SK-N-SH (cell line): Measurements from ENCODE around the gene AGRP. TPM values are rescaled to one million over a fixed set of nuclear protein-coding genes. Genes with fewer than 3 reads are reported as not detected.

Source experiments
- CTCF ChIA-PET: fragments of 300-600, 350-600 bp; formaldehyde crosslinking; extraction: SDS; loops from one replicate; lab custom pipeline; 2021; lab: Yijun Ruan, JAX
- POLR2A ChIA-PET: fragments of 350-600 bp; sonication (Branson Sonifier 250); formaldehyde crosslinking; extraction: SDS; loops from one replicate; lab custom pipeline; 2020; ENCODE audit warnings: antibody characterized with exemption, inconsistent platforms; lab: Yijun Ruan, JAX
- DNase-seq: peaks from one replicate; pipeline ENCODE4 v3.0.0; 2012
- H2AFZ ChIP-seq: fragments of 200-600 bp; sonication (generic); 2 replicates; pipeline ENCODE4 v1.8.1; 2016; ENCODE audit warnings: antibody characterized with exemption, mild to moderate bottlenecking, low read depth
- H3F3A ChIP-seq: fragments of 200-600 bp; sonication (generic); replicated peaks from 2 replicates; pipeline ENCODE3; 2016; ENCODE audit warnings: antibody characterized with exemption, mild to moderate bottlenecking; ENCODE audit not compliant: insufficient read depth
- H3K27ac ChIP-seq, 2 experiments: fragments of 200-500 bp in 1 of 2; fragments of 200-600 bp in 1 of 2; sonication (Bioruptor generic) in 1 of 2; sonication (generic), shearing (Covaris generic) in 1 of 2; 2 replicates each; pipeline versions ENCODE4 v1.5.1 to v1.6.1; 2014 to 2016; ENCODE audit warnings: low read depth in 2 of 2, inconsistent platforms in 1 of 2, low read length in 1 of 2, mild to moderate bottlenecking in 1 of 2, mixed read lengths in 1 of 2
- H3K27me3 ChIP-seq: fragments of 200-600 bp; sonication (generic), shearing (Covaris generic); 2 replicates; pipeline ENCODE4 v1.6.1; 2016; ENCODE audit warnings: mixed run types; ENCODE audit not compliant: insufficient read depth
- H3K36me3 ChIP-seq, 2 experiments: fragments of 200-500 bp in 1 of 2; fragments of 200-600 bp in 1 of 2; sonication (Bioruptor generic) in 1 of 2; sonication (generic) in 1 of 2; replicated peaks in 1 of 2; 2 replicates each; pipeline versions ENCODE3 to v1.5.1; 2014 to 2016; ENCODE audit warnings: low read length in 1 of 2, mild to moderate bottlenecking in 1 of 2; ENCODE audit not compliant: insufficient read depth in 2 of 2, control insufficient read depth in 1 of 2
- H3K4me1 ChIP-seq, 2 experiments: fragments of 200-500 bp in 1 of 2; fragments of 200-600 bp in 1 of 2; sonication (Bioruptor generic) in 1 of 2; sonication (generic), shearing (Covaris generic) in 1 of 2; 2 replicates each; pipeline versions ENCODE4 v1.5.1 to v1.6.1; 2014 to 2016; ENCODE audit warnings: low read depth in 1 of 2, low read length in 1 of 2, mixed run types in 1 of 2; ENCODE audit not compliant: insufficient read depth in 2 of 2, control insufficient read depth in 1 of 2
- H3K4me2 ChIP-seq: fragments of 200-600 bp; sonication (generic), shearing (Covaris generic); 2 replicates; pipeline ENCODE4 v1.6.1; 2017; ENCODE audit warnings: mixed run types
- H3K4me3 ChIP-seq, 2 experiments: fragments of 200-500 bp in 1 of 2; fragments of 200-600 bp in 1 of 2; sonication (Bioruptor generic) in 1 of 2; sonication (generic), shearing (Covaris generic) in 1 of 2; 2 replicates each; pipeline versions ENCODE4 v1.5.1 to v1.8.1; 2014 to 2016; ENCODE audit warnings: low read depth in 2 of 2, inconsistent platforms in 1 of 2, low read length in 1 of 2, mild to moderate bottlenecking in 1 of 2, mixed read lengths in 1 of 2, moderate library complexity in 1 of 2
- H3K79me2 ChIP-seq: fragments of 200-600 bp; sonication (generic); 2 replicates; pipeline ENCODE4 v1.8.1; 2017; ENCODE audit warnings: mild to moderate bottlenecking; ENCODE audit not compliant: insufficient read depth
- H3K9ac ChIP-seq: fragments of 200-600 bp; sonication (generic); 2 replicates; pipeline ENCODE4 v1.6.1; 2017; ENCODE audit warnings: mixed run types
- H3K9me2 ChIP-seq: fragments of 200-600 bp; sonication (generic); 2 replicates; pipeline ENCODE4 v1.6.1; 2017; ENCODE audit warnings: mixed run types
- H3K9me3 ChIP-seq: fragments of 200-600 bp; sonication (generic); 2 replicates; pipeline ENCODE4 v1.6.1; 2017; ENCODE audit warnings: mixed run types, mild to moderate bottlenecking, moderate library complexity
- H4K20me1 ChIP-seq: fragments of 200-600 bp; sonication (generic); 2 replicates; pipeline ENCODE4 v1.6.1; 2017; ENCODE audit warnings: mild to moderate bottlenecking, mixed run types; ENCODE audit not compliant: insufficient read depth
- CTCF ChIP-seq: fragments of 200-600 bp; sonication (generic); IDR thresholded peaks from 2 replicates; pipeline ENCODE4 v1.6.1; 2017; ENCODE audit warnings: antibody characterized with exemption, mild to moderate bottlenecking, moderate library complexity
- FOXJ3 ChIP-seq: sonication (generic); formaldehyde crosslinking; IDR thresholded peaks from 2 replicates; pipeline ENCODE4 v1.5.1; 2020; ENCODE audit warnings: mild to moderate bottlenecking, missing genetic modification reagents
- IRF3 ChIP-seq: fragments of 150-350 bp; IDR thresholded peaks from 2 replicates; pipeline ENCODE4 v1.6.1; 2016; ENCODE audit warnings: mild to moderate bottlenecking, low read depth, low read length
- MXI1 ChIP-seq: IDR thresholded peaks from 2 replicates; pipeline ENCODE4 v1.6.1; 2012; ENCODE audit warnings: mild to moderate bottlenecking, low read depth, low read length, improper control_type of control experiment
- REST ChIP-seq: IDR thresholded peaks from 2 replicates; pipeline ENCODE4 v1.6.1; 2012; ENCODE audit warnings: mild to moderate bottlenecking, low read depth, low read length, moderate library complexity
- SIN3A ChIP-seq: IDR thresholded peaks from 2 replicates; pipeline ENCODE4 v1.6.1; 2012; ENCODE audit warnings: low read depth, mild to moderate bottlenecking, low read length, moderate library complexity, borderline replicate concordance
- TAF1 ChIP-seq: IDR thresholded peaks from 2 replicates; pipeline ENCODE4 v1.6.1; 2012; ENCODE audit warnings: low read depth, mild to moderate bottlenecking, low read length, moderate library complexity, borderline replicate concordance
- TCF12 ChIP-seq: IDR thresholded peaks from 2 replicates; pipeline ENCODE4 v1.4.0; 2012
- WGBS: methylation state at CpG from one replicate; pipeline ENCODE4 v1.1.6; 2017; ENCODE audit warnings: low lambda C conversion rate; 5-methylcytosine and 5-hydroxymethylcytosine counted together
- polyA plus RNA-seq, 3 experiments: library from polyadenylated mRNA; depleted of rRNA; stranded (reverse); fragments of >200 nt; gene quantifications; 2 replicates each; pipeline ENCODE4 v1.2.3, GENCODE V29; 2012

Gene AGRP
- polyA plus RNA-seq, 1 of the 3 experiments (the other 2 are of a cell fraction), result not detected

GRCh38 chr16:67474551-67475455, 8.5 kb downstream of the AGRP start:
- H3K4me3 ChIP-seq, result no peak overlapping the region
- peaks cover 0 to 14% of the 10 kb centered on the region in 2 experiments for H3K36me3 ChIP-seq
- no peaks in the 10 kb centered on the region for H3K9me2 ChIP-seq
- POLR2A ChIA-PET, result no interaction called here
- H4K20me1 ChIP-seq, result peaks cover 82% of the 10 kb centered on the region
- H3K9ac ChIP-seq, result no peak overlapping the region
- no peaks in the 10 kb centered on the region for H3K9me3 ChIP-seq
- DNase-seq, result no peak
- CTCF ChIA-PET, result interaction anchor here (1.3 to 3.3 kb wide), 5 partner anchors 10 to 214 kb away, joined by 3 to 15 read pairs (median 5); no protein-coding TSS in a partner anchor
- WGBS, result 89% methylated on average over 11 of the region's 11 CpGs
- H3K4me2 ChIP-seq, result no peak overlapping the region
- H3K79me2 ChIP-seq, result peaks cover 99% of the 10 kb centered on the region
- no peaks in the 10 kb centered on the region for H3F3A ChIP-seq
- peaks cover 0 to 13% of the 10 kb centered on the region in 2 experiments; a peak in 1 of 4 replicates for H3K4me1 ChIP-seq
- no peak overlapping the region for H3K27ac ChIP-seq
- H3K27me3 ChIP-seq, result no peaks in the 10 kb centered on the region
- H2AFZ ChIP-seq, result no peak overlapping the region
- TF ChIP-seq SIN3A, result no peak
- no peak for TF ChIP-seq TAF1
- TF ChIP-seq IRF3, result no peak
- no peak for TF ChIP-seq CTCF
- TF ChIP-seq, all 33 proteins: peak for 0

GRCh38 chr16:67471758-67472384, 11.5 kb downstream of the AGRP start:
- Histone ChIP-seq H3K27me3 (no peaks in the 10 kb centered on the region), H3K9me2 (no peaks in the 10 kb centered on the region)

More at GRCh38 chr16:67471758-67472384, 11.5 kb downstream of the AGRP start:
- no peak overlapping the region for H3K4me2 ChIP-seq
- peaks cover 0 to 9% of the 10 kb centered on the region in 2 experiments for H3K36me3 ChIP-seq
- H3K9ac ChIP-seq, result no peak overlapping the region
- no peak for DNase-seq
- WGBS, result 97% methylated on average over 5 of the region's 6 CpGs
- TF ChIP-seq FOXJ3 (no peak), REST (no peak), MXI1 (no peak), TCF12 (no peak), SIN3A (no peak)
- no peak overlapping the region for H3K27ac ChIP-seq
- POLR2A ChIA-PET, result no interaction called here
- H3K4me3 ChIP-seq, result no peak overlapping the region
- peaks cover 3% of the 10 kb centered on the region for H3F3A ChIP-seq
- no peaks in the 10 kb centered on the region for H3K9me3 ChIP-seq
- peaks cover 0 to 10% of the 10 kb centered on the region in 2 experiments; a peak in 1 of 4 replicates for H3K4me1 ChIP-seq
- no peak overlapping the region for H2AFZ ChIP-seq
- CTCF ChIA-PET, result interaction anchor here (1.1 to 1.7 kb wide), 4 partner anchors 8 to 211 kb away, joined by 4 to 5 read pairs (median 4); no protein-coding TSS in a partner anchor
- peaks cover 86% of the 10 kb centered on the region for H3K79me2 ChIP-seq
- peaks cover 88% of the 10 kb centered on the region for H4K20me1 ChIP-seq
